ENCODE measurements around the gene VAC14. TPM values are rescaled to one million over a fixed set of nuclear protein-coding genes. Genes with fewer than 3 reads are reported as not detected.

The VAC14 gene
- total and polyA plus RNA-seq, 8 donors: 14.9 to 90.6 (median 39.3) TPM

- Histone ChIP-seq H3K27me3 (no peaks in the 10 kb centered on the region), H3K4me3 (no peak overlapping the region), H3K27ac (peak overlapping the region; percentile 57 to 92 (median 88)), H3K4me1 (peaks cover 73 to 86% (median 78%) of the 10 kb centered on the region in 4 donors), H3K9me3 (no peaks in the 10 kb centered on the region), H3K36me3 (peaks cover 0 to 20% (median 16%) of the 10 kb centered on the region in 4 donors)
- no peak for DNase-seq
- 79 to 91% (median 85%) methylated on average over 13 to 15 of the region's 15 CpGs for WGBS, 5 donors
- TF ChIP-seq CTCF (IDR thresholded peaks at IDR 0.05) (no peak), POLR2AphosphoS5 (IDR thresholded peaks at IDR 0.05) (no peak), EP300 (IDR thresholded peaks at IDR 0.05) (no peak), POLR2A (IDR thresholded peaks at IDR 0.05) (no peak)
- intact Hi-C loops (cut with DNase I; ENCODE audit: low total_unique reads): no loop called here
Measured at GRCh38 chr16:70747703-70748631, 53.0 kb downstream of the VAC14 start.

- H3K27ac ChIP-seq: peak overlapping the region; percentile 82 to 92 (median 88)
- WGBS, 5 donors: 34 to 40% (median 37%) methylated on average over 14 to 15 of the region's 15 CpGs
- H3K27me3 ChIP-seq: no peaks in the 10 kb centered on the region
- intact Hi-C loops (cut with DNase I; ENCODE audit: low total_unique reads): no loop called here
- peaks cover 0 to 31% (median 26%) of the 10 kb centered on the region in 4 donors for H3K36me3 ChIP-seq
- H3K4me3 ChIP-seq: no peak overlapping the region
- peaks cover 64 to 81% (median 68%) of the 10 kb centered on the region in 4 donors for H3K4me1 ChIP-seq
- no peaks in the 10 kb centered on the region for H3K9me3 ChIP-seq
- peak; percentile 85 to 93 for DNase-seq
- TF ChIP-seq POLR2AphosphoS5 (IDR thresholded peaks at IDR 0.05) (peak in 2 of 3 donors; percentile 62 to 73), POLR2A (IDR thresholded peaks at IDR 0.05) (no peak)
Measured at GRCh38 chr16:70746708-70747424, 54.1 kb downstream of the VAC14 start.

- intact Hi-C loops (cut with DNase I; ENCODE audit: low total_unique reads): no loop called here
- peak; percentile 69 to 79 for DNase-seq
- no peak overlapping the region for H3K4me3 ChIP-seq
- H3K27me3 ChIP-seq: no peaks in the 10 kb centered on the region
- H3K36me3 ChIP-seq: peaks cover 0 to 37% (median 32%) of the 10 kb centered on the region in 4 donors
- peak overlapping the region; percentile 82 to 92 (median 88) for H3K27ac ChIP-seq
- WGBS, 5 donors: 17 to 29% (median 18%) methylated on average over 10 to 12 of the region's 12 CpGs
- H3K4me1 ChIP-seq: peaks cover 60 to 79% (median 66%) of the 10 kb centered on the region in 4 donors
- no peak for TF ChIP-seq CTCF (IDR thresholded peaks at IDR 0.05)
- no peak for TF ChIP-seq POLR2A (IDR thresholded peaks at IDR 0.05)
- no peak for TF ChIP-seq EP300 (IDR thresholded peaks at IDR 0.05)
- TF ChIP-seq POLR2AphosphoS5 (IDR thresholded peaks at IDR 0.05): peak in 1 of 3 donors; percentile 73
- H3K9me3 ChIP-seq: no peaks in the 10 kb centered on the region
Measured at GRCh38 chr16:70746040-70746707, 54.8 kb downstream of the VAC14 start.

GRCh38 chr16:70745536-70746025 is 55.4 kb downstream of the VAC14 start:
- Histone ChIP-seq H3K27me3 (no peaks in the 10 kb centered on the region), H3K27ac (peak overlapping the region; percentile 15 to 92 (median 88)), H3K4me3 (no peak overlapping the region), H3K4me1 (peaks cover 56 to 79% (median 64%) of the 10 kb centered on the region in 4 donors), H3K36me3 (peaks cover 0 to 43% (median 38%) of the 10 kb centered on the region in 4 donors), H3K9me3 (no peaks in the 10 kb centered on the region)
- TF ChIP-seq POLR2AphosphoS5 (IDR thresholded peaks at IDR 0.05) (no peak), CTCF (IDR thresholded peaks at IDR 0.05) (no peak), EP300 (IDR thresholded peaks at IDR 0.05) (no peak), POLR2A (IDR thresholded peaks at IDR 0.05) (no peak)
- 57 to 78% (median 74%) methylated on average over 6 of the region's 6 CpGs for WGBS, 5 donors
- no peak for DNase-seq
- intact Hi-C loops (cut with DNase I; ENCODE audit: low total_unique reads): no loop called here

Data from stomach (tissue), 9 donors.